Activated CD4-positive, CD25-positive, alpha-beta regulatory T cell treated with anti-CD3 and anti-CD28 coated beads, Interleukin-2, amount 50 U/mL, for 16 hours (primary cell): ENCODE measurements around the gene GNAL.

Source experiments
- DNase-seq: peaks from one replicate; pipeline ENCODE4 v3.0.0-alpha.2; 2020; ENCODE audit warnings: low read depth, low spot score

GNAL gene

GRCh38 chr18:11808001-11808855 is 119.2 kb downstream of the GNAL start:
- no peak for DNase-seq

GRCh38 chr18:11809895-11810294 is 120.8 kb downstream of the GNAL start:
- no peak for DNase-seq

- no peak for DNase-seq
Measured at GRCh38 chr18:11810379-11810778, 121.3 kb downstream of the GNAL start.

GRCh38 chr18:11811009-11811408 is 121.9 kb downstream of the GNAL start:
- no peak for DNase-seq

- no peak for DNase-seq
Measured at GRCh38 chr18:11817229-11817628, 128.2 kb downstream of the GNAL start.

- no peak for DNase-seq
Measured at GRCh38 chr18:11818486-11819203, 129.6 kb downstream of the GNAL start.

GRCh38 chr18:11819938-11820337 is 130.9 kb downstream of the GNAL start:
- no peak for DNase-seq

- no peak for DNase-seq
Measured at GRCh38 chr18:11820697-11821096, 131.6 kb downstream of the GNAL start.

- DNase-seq: no peak
Measured at GRCh38 chr18:11821208-11821607, 132.1 kb downstream of the GNAL start.

- DNase-seq: no peak
Measured at GRCh38 chr18:11821643-11822237, 132.7 kb downstream of the GNAL start.

GRCh38 chr18:11823545-11823944 is 134.5 kb downstream of the GNAL start:
- no peak for DNase-seq

- no peak for DNase-seq
Measured at GRCh38 chr18:11826836-11827235, 137.8 kb downstream of the GNAL start.

- DNase-seq: no peak
Measured at GRCh38 chr18:11828786-11829432, 139.8 kb downstream of the GNAL start.

- DNase-seq: no peak
Measured at GRCh38 chr18:11830585-11830984, 141.5 kb downstream of the GNAL start.

GRCh38 chr18:11831921-11832320 is 142.9 kb downstream of the GNAL start:
- no peak for DNase-seq

- no peak for DNase-seq
Measured at GRCh38 chr18:11834772-11835171, 145.7 kb downstream of the GNAL start.

- DNase-seq: no peak
Measured at GRCh38 chr18:11839556-11839955, 150.5 kb downstream of the GNAL start.

GRCh38 chr18:11840493-11840892 is 151.4 kb downstream of the GNAL start:
- no peak for DNase-seq

- no peak for DNase-seq
Measured at GRCh38 chr18:11842562-11842961, 153.5 kb downstream of the GNAL start.

GRCh38 chr18:11844436-11844835 is 155.4 kb downstream of the GNAL start:
- DNase-seq: no peak

GRCh38 chr18:11845654-11846053 is 156.6 kb downstream of the GNAL start:
- no peak for DNase-seq

- DNase-seq: no peak
Measured at GRCh38 chr18:11847811-11848210, 158.7 kb downstream of the GNAL start.
